GM12874 (cell line): ENCODE results near the gene TSPAN9.

Experiments used
- TF ChIP-seq, protein P1 (sequence below): IDR thresholded peaks from 2 replicates; pipeline ENCODE4 v1.5.1; 2011; ENCODE audit warnings: low read depth, mild to moderate bottlenecking, control low read depth, low read length, moderate library complexity; ENCODE audit not compliant: insufficient read depth

The TSPAN9 gene

DNA sequence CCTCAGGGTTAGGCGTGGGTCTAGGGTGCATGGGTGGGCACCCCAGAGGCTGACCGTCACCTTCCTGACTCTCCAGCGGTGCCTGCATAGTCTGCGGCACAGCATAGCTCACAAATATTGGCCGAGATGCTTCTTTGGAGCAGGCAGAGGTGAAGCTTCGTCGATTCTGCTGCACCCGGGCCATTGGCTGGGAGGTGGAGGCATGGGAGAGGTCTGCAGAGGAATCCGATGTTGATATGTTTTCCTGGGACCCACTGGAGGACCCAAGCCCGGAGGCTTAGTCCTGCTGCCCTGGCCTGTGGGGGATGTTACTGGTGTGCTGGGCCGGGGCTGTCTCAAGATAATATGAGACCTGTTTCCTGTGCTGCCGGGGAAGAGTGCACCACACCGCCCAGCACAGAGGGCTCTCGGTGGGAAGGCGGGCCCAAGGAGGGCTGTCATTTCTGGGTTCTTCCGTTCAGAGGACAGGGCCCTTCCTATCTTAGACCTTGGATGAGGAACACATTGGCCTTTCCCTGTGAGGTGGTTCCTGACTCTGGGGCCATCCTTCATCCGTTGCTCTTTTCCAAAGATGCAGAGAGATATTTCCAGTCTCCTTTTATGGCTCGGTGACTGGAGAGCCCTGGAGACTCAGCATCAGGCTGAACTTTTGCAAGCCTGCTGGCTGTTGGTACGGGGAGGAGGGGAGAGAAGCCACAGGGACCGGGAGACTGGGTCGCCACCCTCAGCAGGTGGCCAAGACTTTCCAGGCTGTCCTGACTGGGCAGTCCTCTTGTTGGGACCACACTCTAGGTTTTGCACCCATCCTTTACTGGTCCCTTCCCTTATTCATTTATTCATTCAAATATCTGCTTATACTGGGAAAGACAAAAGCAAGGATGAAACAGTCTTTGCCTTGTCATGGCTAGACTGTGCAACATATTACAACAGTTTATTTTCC, 143.5 kb downstream of the TSPAN9 start:
- TF ChIP-seq, protein P1, sequence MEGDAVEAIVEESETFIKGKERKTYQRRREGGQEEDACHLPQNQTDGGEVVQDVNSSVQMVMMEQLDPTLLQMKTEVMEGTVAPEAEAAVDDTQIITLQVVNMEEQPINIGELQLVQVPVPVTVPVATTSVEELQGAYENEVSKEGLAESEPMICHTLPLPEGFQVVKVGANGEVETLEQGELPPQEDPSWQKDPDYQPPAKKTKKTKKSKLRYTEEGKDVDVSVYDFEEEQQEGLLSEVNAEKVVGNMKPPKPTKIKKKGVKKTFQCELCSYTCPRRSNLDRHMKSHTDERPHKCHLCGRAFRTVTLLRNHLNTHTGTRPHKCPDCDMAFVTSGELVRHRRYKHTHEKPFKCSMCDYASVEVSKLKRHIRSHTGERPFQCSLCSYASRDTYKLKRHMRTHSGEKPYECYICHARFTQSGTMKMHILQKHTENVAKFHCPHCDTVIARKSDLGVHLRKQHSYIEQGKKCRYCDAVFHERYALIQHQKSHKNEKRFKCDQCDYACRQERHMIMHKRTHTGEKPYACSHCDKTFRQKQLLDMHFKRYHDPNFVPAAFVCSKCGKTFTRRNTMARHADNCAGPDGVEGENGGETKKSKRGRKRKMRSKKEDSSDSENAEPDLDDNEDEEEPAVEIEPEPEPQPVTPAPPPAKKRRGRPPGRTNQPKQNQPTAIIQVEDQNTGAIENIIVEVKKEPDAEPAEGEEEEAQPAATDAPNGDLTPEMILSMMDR, result no peak

GRCh38 chr12:3222306-3222705, 145.1 kb downstream of the TSPAN9 start:
- TF ChIP-seq, protein P1, result no peak

DNA sequence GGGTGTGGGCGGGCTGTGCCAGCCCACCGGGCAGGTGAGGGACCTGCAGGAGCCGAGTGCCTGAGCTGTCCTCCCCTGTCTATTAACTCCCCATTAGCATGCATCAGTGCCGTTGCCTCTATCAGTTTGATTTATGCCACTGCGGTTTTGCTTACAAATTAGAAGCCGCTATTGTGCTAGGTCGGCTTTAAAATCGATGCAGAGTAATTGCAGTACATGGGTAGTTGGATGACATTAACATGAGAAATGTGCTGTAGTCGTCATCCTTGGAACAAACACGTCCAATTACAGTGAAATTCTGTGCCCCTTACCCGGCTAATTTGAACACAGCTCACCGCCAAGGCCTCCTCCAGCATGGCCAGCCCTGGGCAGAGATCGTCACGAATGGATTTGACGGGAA, 145.8 kb downstream of the TSPAN9 start:
- TF ChIP-seq, protein P1, result no peak

DNA sequence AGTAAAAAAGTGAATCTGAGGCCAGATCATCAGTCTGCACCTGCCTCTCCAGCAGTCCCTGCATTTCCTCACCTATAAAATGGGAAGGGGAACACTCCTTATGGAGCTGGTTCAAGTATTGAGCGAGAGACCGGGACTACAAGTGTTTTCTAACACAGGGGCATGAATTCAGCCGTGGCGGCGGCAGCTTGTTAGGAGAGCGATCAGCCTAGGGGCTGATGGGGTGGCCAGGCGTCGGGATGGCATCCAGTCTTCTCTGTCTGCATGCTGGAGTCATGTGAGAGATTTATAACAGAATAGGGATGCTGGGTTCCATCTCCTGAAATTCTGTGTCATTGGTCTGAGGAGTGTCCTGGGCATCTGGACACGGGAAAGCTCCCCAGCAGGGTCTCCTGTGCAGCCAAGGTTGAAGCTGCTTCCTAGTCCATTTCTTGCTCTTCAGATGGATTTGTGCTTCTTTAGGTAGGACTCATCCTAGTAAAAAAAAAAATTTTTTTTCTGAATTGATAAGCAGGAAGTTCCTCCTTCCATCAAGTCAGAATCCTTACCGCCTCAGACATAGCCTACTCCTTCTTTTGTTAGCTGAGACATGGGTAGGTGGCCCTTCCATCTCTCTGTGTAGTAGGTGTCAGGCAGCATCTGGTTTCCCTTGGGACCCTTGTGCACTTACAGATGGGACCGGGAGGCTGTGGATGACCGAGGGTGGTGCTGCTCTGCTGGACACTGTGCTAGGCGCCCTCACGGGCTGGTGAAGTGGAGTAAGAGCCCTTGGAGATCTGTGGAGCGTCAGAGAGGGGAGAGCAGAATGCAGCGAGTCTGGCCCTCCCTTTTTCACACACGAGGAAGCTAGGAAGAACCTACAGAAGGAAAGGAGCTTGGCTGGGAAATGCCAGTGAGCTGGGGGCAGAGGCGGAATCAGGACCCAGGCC, 146.7 kb downstream of the TSPAN9 start:
- TF ChIP-seq, protein P1, result no peak

DNA sequence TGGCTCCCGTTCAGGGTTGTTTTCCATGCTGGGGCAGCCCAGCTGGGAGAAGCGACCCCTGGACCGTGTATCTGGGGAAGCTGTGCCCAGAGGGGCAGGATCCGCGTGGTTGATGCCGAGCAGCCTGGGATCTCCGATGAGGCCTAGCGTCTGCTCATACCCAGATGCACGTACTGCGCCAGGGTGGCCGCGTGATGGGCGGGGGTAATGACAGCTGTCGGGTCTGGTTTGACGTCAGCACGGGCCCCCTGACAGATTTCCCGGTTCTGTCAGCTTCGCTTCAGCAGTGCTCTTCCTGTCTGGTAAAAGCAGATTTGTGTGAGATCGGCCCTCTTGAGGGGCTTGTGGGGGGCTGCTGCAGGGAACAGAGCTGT, 147.3 kb downstream of the TSPAN9 start:
- TF ChIP-seq, protein P1, result no peak

GRCh38 chr12:3225154-3225795, 148.1 kb downstream of the TSPAN9 start:
- TF ChIP-seq, protein P1, result no peak

DNA sequence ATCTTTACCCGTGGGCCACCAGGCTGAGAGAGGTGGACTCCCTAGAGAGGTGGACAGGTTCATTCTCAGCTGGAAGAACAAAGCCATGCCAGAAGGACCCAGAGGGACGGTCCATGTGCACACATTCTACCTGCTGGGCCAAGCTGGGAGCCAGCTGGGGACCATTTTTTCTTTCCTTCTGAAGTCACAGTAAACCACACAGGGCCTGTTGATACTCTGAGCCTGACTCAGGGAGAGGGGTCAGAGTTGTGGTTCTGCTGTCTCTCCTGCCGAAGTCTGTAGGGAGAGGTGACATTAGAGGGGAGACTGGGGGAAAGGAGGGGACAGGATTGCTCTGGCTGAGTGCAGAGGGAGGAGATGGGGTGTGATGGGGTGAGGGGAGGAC, 148.6 kb downstream of the TSPAN9 start:
- TF ChIP-seq, protein P1, result no peak
